Left ventricle myocardium inferior (tissue), 1 donor: Measurements from ENCODE around the gene PRRX2. TPM values are rescaled to one million over a fixed set of nuclear protein-coding genes. Genes with fewer than 3 reads are reported as not detected.

Experiments
- DNase-seq: peaks from one replicate; pipeline ENCODE4 v3.0.0-alpha.2; 2020
- H3K27ac ChIP-seq: fragments of 200-600 bp; replicated peaks from 2 replicates; pipeline ENCODE4 v1.8.0; 2021
- H3K27me3 ChIP-seq: fragments of 200-600 bp; 2 replicates; pipeline ENCODE4 v1.8.0; 2021; ENCODE audit warnings: low read depth
- H3K36me3 ChIP-seq: fragments of 200-600 bp; 2 replicates; pipeline ENCODE4 v1.8.0; 2021
- H3K4me1 ChIP-seq: fragments of 200-600 bp; 2 replicates; pipeline ENCODE4 v1.8.0; 2021
- H3K4me3 ChIP-seq: fragments of 200-600 bp; 2 replicates; pipeline ENCODE4 v1.8.0; 2021; ENCODE audit warnings: mild to moderate bottlenecking, moderate library complexity
- H3K9me3 ChIP-seq: fragments of 200-600 bp; replicated peaks from 2 replicates; pipeline ENCODE4 v1.8.0; 2021
- CTCF ChIP-seq: fragments of 200-600 bp; IDR thresholded peaks from 2 replicates; pipeline ENCODE4 v1.8.0; 2021; ENCODE audit warnings: antibody characterized with exemption, mild to moderate bottlenecking, borderline replicate concordance
- intact Hi-C: fragments of 100-400 bp; cut with micrococcal nuclease; formaldehyde crosslinking; loops from one replicate; pipeline ENCODE4 v1.11.0; 2022
- total RNA-seq: library from RNA; stranded (reverse); fragmentation: NEBNext Ultra II Directional; extraction: Animal tissue kit (Norgen Biotek cat#: 25700); gene quantifications from one replicate; pipeline ENCODE4 v1.2.1, GENCODE V29; 2021
- donor health status: DM: no; HTN: yes; CAD: no; lungs with severe emphysema.

The PRRX2 gene
- total RNA-seq, 1 donor from 2014 or later = 0.85 TPM

- H3K9me3 ChIP-seq = no peaks in the 10 kb centered on the region
- peaks cover 16% of the 10 kb centered on the region for H3K27me3 ChIP-seq
- TF ChIP-seq CTCF = no peak
- intact Hi-C loops = no loop called here
- no peak overlapping the region for H3K4me3 ChIP-seq
- DNase-seq = no peak
- H3K36me3 ChIP-seq = no peaks in the 10 kb centered on the region
- H3K4me1 ChIP-seq = peaks cover 14% of the 10 kb centered on the region
- H3K27ac ChIP-seq = no peak overlapping the region
Measured at GRCh38 chr9:129722913-129723312, 57.5 kb downstream of the PRRX2 start.

GRCh38 chr9:129724456-129725190 lies 59.2 kb downstream of the PRRX2 start:
- peaks cover 14% of the 10 kb centered on the region for H3K4me1 ChIP-seq
- peaks cover 21% of the 10 kb centered on the region for H3K27me3 ChIP-seq
- intact Hi-C loops = no loop called here
- no peak for DNase-seq
- no peak overlapping the region for H3K4me3 ChIP-seq
- no peak overlapping the region for H3K27ac ChIP-seq
- no peaks in the 10 kb centered on the region for H3K36me3 ChIP-seq
- no peaks in the 10 kb centered on the region for H3K9me3 ChIP-seq
- TF ChIP-seq CTCF = no peak

GRCh38 chr9:129725795-129726251 lies 60.4 kb downstream of the PRRX2 start:
- Histone ChIP-seq H3K4me3 (no peak overlapping the region), H3K4me1 (peaks cover 14% of the 10 kb centered on the region), H3K36me3 (no peaks in the 10 kb centered on the region), H3K27ac (no peak overlapping the region), H3K27me3 (peaks cover 25% of the 10 kb centered on the region), H3K9me3 (no peaks in the 10 kb centered on the region)
- intact Hi-C loops = no loop called here
- TF ChIP-seq CTCF = no peak
- no peak for DNase-seq

GRCh38 chr9:129726322-129727160 lies 61.1 kb downstream of the PRRX2 start:
- peak overlapping the region; percentile 10 for H3K4me3 ChIP-seq
- intact Hi-C loops = no loop called here
- peak; percentile 68 for DNase-seq
- no peaks in the 10 kb centered on the region for H3K9me3 ChIP-seq
- H3K4me1 ChIP-seq = peaks cover 14% of the 10 kb centered on the region
- H3K27me3 ChIP-seq = peaks cover 32% of the 10 kb centered on the region
- H3K27ac ChIP-seq = peak overlapping the region; percentile 32
- H3K36me3 ChIP-seq = no peaks in the 10 kb centered on the region
- TF ChIP-seq CTCF = peak; percentile 92

GRCh38 chr9:129728744-129729143 lies 63.3 kb downstream of the PRRX2 start:
- Histone ChIP-seq H3K4me3 (no peak overlapping the region), H3K9me3 (no peaks in the 10 kb centered on the region), H3K36me3 (no peaks in the 10 kb centered on the region), H3K27ac (no peak overlapping the region), H3K27me3 (peaks cover 45% of the 10 kb centered on the region), H3K4me1 (peaks cover 14% of the 10 kb centered on the region)
- no peak for DNase-seq
- TF ChIP-seq CTCF = no peak
- intact Hi-C loops = no loop called here
